IPS-NIHi7 (cell line): Measurements from ENCODE around the gene TNIP1.
A peak's percentile ranks its signal among the peaks of the same experiment; 100 is the strongest.

ENCODE experiments used
- DNase-seq: peaks from one replicate; pipeline ENCODE4 v3.0.0; 2012; ENCODE audit warnings: mixed read lengths; ENCODE audit errors: extremely low spot score

The TNIP1 gene

GRCh38 chr5:151001436-151001835 lies 79.4 kb downstream of the TNIP1 start:
- DNase-seq = no peak

GRCh38 chr5:150999704-151000442 lies 81.0 kb downstream of the TNIP1 start:
- DNase-seq = no peak

- DNase-seq = no peak
Observed at GRCh38 chr5:150993826-150994412, 86.9 kb downstream of the TNIP1 start.

- no peak for DNase-seq
Observed at GRCh38 chr5:150993422-150993821, 87.4 kb downstream of the TNIP1 start.

- DNase-seq = no peak
Observed at GRCh38 chr5:150992705-150993104, 88.1 kb downstream of the TNIP1 start.

- DNase-seq = peak; percentile 78
Observed at GRCh38 chr5:150989695-150990094, 91.1 kb downstream of the TNIP1 start.

- DNase-seq = no peak
Observed at GRCh38 chr5:150987746-150988145, 93.1 kb downstream of the TNIP1 start.
